ENCODE data around the gene GBA2. TPM values are rescaled to one million over a fixed set of nuclear protein-coding genes. Genes with fewer than 3 reads are reported as not detected.

The GBA2 gene
- total and polyA plus RNA-seq, 8 donors: 26.5 to 210 (median 56.6) TPM

DNA sequence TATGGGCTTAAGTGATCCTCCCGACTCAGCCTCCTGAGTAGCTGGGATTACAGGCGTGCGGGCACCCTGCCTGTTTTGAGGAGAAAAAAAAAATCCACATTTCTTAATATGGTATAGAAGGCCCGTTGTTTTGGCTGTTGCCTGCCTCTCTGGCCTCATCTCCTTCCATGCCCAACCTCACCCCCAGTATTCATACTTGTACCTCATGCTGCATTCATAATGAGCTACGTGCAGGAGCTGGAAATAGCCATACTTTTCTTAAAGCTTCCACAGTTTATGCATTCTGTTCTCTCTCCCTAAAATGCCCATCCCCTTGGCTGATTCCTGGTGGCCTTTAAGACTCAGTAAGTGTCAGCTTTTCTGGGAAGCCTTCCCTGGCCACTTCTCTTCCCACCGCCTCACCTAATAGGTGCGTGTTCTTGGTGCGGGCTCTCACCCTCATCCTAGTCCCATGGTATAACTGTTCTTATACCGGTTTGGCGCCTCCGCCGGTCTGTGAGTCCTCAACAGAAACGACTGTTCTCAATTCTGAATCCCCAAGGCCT is 57.2 kb downstream of the GBA2 start:
- TF ChIP-seq, protein P1, sequence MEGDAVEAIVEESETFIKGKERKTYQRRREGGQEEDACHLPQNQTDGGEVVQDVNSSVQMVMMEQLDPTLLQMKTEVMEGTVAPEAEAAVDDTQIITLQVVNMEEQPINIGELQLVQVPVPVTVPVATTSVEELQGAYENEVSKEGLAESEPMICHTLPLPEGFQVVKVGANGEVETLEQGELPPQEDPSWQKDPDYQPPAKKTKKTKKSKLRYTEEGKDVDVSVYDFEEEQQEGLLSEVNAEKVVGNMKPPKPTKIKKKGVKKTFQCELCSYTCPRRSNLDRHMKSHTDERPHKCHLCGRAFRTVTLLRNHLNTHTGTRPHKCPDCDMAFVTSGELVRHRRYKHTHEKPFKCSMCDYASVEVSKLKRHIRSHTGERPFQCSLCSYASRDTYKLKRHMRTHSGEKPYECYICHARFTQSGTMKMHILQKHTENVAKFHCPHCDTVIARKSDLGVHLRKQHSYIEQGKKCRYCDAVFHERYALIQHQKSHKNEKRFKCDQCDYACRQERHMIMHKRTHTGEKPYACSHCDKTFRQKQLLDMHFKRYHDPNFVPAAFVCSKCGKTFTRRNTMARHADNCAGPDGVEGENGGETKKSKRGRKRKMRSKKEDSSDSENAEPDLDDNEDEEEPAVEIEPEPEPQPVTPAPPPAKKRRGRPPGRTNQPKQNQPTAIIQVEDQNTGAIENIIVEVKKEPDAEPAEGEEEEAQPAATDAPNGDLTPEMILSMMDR (IDR thresholded peaks at IDR 0.05): no peak
- TF ChIP-seq EP300 (IDR thresholded peaks at IDR 0.05) (peak; percentile 71), POLR2A (IDR thresholded peaks at IDR 0.05) (no peak), POLR2AphosphoS5 (IDR thresholded peaks at IDR 0.05) (peak in 2 of 3 donors; percentile 69 to 81)
- Histone ChIP-seq H3K9me3 (no peaks in the 10 kb centered on the region), H3K4me3 (peak overlapping the region in 3 of 4 donors; percentile 65 to 75 (median 67)), H3K4me1 (peaks cover 29 to 77% (median 60%) of the 10 kb centered on the region in 4 donors), H3K27ac (peak overlapping the region; percentile 5 to 97 (median 95)), H3K36me3 (peaks cover 5 to 20% (median 14%) of the 10 kb centered on the region in 4 donors), H3K27me3 (no peaks in the 10 kb centered on the region)
- intact Hi-C loops (cut with DNase I; ENCODE audit: low total_unique reads): no loop called here
- peak in 1 of 2 donors; percentile 61 for DNase-seq
- WGBS, 5 donors: 65 to 81% (median 73%) methylated on average over 13 of the region's 13 CpGs

DNA sequence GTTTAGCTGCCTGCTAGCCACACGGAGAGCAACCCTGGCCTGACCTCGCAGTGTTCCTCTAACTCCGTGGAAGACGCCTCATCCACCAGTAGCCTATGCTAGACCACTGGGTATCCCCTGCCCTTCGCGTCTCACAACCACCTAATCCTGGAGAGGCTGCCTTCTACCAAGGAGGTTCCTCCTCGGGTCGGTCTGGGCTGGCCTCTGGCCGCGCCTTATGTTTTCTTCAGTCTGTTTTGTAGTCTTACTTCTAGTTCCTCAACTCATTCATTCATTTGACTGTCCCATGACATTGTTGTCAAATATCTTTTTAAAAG is 57.7 kb downstream of the GBA2 start:
- no peak for TF ChIP-seq EP300 (IDR thresholded peaks at IDR 0.05)
- peaks cover 23 to 76% (median 59%) of the 10 kb centered on the region in 4 donors for H3K4me1 ChIP-seq
- H3K27me3 ChIP-seq: no peaks in the 10 kb centered on the region
- H3K9me3 ChIP-seq: no peaks in the 10 kb centered on the region
- DNase-seq: no peak
- peak overlapping the region; percentile 92 to 97 (median 95) for H3K27ac ChIP-seq
- peaks cover 4 to 20% (median 11%) of the 10 kb centered on the region in 4 donors for H3K36me3 ChIP-seq
- intact Hi-C loops (cut with DNase I; ENCODE audit: low total_unique reads): no loop called here
- peak overlapping the region; percentile 65 to 75 (median 70) for H3K4me3 ChIP-seq
- WGBS, 5 donors: 19 to 27% (median 24%) methylated on average over 9 to 10 of the region's 10 CpGs

DNA sequence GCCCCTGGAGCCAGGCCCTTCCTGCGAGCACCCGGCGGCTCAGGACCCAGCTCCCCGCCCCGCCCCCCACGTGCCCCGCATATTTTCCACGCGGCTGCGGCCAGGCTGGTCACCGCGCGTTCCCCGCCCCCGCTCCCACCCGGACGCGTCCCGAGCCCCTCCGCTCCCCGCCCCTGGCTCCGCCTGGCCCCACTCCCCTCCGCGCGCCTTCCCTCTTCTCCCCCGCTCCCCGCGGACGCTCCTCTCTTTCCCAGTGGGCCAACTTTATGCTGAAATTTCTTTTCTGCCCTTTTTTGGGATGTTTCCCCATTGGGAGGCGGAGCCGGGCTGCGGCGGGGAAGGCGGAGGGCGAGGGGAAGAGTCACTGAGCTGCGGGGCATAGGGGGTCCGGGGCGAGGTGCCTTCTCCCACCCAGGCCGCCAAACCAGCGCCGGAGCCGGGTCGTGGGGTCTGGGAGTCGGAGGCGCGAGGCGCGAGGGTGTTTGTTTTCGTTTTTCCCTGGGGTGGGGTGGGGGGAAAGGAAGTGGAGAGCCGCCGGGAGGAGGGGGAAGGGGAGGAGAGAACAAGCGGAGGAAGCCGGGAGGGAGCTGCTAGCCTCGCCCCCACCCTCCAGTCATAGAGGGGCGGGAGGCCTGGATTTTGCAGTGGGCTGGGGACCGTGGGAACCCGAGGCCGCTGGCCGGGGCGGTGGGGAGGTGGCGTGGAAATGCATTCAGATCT is 58.3 kb downstream of the GBA2 start:
- Histone ChIP-seq H3K27me3 (no peaks in the 10 kb centered on the region), H3K27ac (peak overlapping the region; percentile 92 to 97 (median 95)), H3K36me3 (peaks cover 2 to 25% (median 12%) of the 10 kb centered on the region in 4 donors), H3K4me1 (peaks cover 18 to 76% (median 60%) of the 10 kb centered on the region in 4 donors), H3K4me3 (peak overlapping the region; percentile 65 to 75 (median 70)), H3K9me3 (no peaks in the 10 kb centered on the region)
- TF ChIP-seq, protein P1 (IDR thresholded peaks at IDR 0.05): no peak
- TF ChIP-seq EP300 (IDR thresholded peaks at IDR 0.05) (no peak), POLR2A (IDR thresholded peaks at IDR 0.05) (peak in 1 of 4 donors; percentile 26), POLR2AphosphoS5 (IDR thresholded peaks at IDR 0.05) (peak; percentile 6 to 34 (median 29))
- 0 to 1% (median 1%) methylated on average over 38 to 61 of the region's 61 CpGs for WGBS, 5 donors
- intact Hi-C loops (cut with DNase I; ENCODE audit: low total_unique reads): no loop called here
- DNase-seq: peak; percentile 70 to 91

DNA sequence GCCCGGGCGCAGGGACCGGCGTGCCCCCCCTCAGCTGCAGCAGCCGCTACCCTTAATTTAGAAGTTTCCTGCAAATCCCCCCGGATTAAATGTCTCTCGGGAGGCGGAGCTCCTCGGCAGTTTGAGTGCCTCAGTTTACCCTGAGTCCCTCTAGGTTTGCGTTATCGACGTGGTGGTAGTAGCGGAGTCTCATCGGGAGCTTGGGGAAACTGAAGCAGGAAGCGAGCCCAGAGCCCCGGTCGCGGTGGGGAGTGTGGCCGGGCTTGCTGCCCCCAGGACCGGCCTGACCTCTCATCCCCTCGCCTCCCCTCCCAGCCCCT is 58.8 kb downstream of the GBA2 start:
- H3K9me3 ChIP-seq: no peaks in the 10 kb centered on the region
- H3K36me3 ChIP-seq: peaks cover 5 to 30% (median 17%) of the 10 kb centered on the region in 4 donors
- H3K27me3 ChIP-seq: no peaks in the 10 kb centered on the region
- 0 to 5% (median 0%) methylated on average over 4 to 21 of the region's 21 CpGs for WGBS, 5 donors
- peak overlapping the region; percentile 92 to 97 (median 95) for H3K27ac ChIP-seq
- peaks cover 13 to 76% (median 59%) of the 10 kb centered on the region in 4 donors for H3K4me1 ChIP-seq
- TF ChIP-seq EP300 (IDR thresholded peaks at IDR 0.05) (no peak), POLR2AphosphoS5 (IDR thresholded peaks at IDR 0.05) (no peak), POLR2A (IDR thresholded peaks at IDR 0.05) (no peak)
- TF ChIP-seq, protein P1 (IDR thresholded peaks at IDR 0.05): no peak
- intact Hi-C loops (cut with DNase I; ENCODE audit: low total_unique reads): no loop called here
- DNase-seq: no peak
- peak overlapping the region; percentile 65 to 75 (median 70) for H3K4me3 ChIP-seq
